ENCODE results near the gene PHACTR1.

DNA sequence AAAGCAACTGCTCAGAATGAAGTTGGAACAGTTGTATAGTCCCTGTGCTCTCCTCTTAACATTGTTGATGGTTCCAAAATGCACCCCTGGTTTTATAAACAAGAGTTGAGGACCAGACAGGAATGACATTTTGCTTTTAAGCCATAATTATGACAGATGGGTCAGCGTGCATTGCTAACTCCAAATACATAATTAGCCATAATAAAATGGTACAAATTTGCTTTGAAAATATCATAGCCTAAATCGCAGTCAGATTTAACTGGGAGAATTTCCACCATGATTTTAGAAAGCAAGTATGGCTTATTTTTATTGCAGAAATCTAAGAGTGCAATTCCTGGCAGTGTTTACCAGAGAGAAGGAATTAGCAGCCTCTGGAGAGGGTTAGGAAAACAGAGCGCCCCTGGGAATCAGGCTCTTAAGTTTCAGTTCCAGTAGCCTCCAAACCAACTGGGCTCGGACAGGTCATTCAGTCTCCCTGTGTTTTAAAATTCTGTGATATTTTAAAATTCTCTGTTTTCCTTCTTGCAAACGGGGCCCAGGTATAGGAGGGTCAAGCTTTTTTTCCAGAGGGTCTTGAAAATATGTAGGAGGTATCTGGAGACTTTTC is 309.4 kb downstream of the PHACTR1 start:
- TF ChIP-seq, protein P1, sequence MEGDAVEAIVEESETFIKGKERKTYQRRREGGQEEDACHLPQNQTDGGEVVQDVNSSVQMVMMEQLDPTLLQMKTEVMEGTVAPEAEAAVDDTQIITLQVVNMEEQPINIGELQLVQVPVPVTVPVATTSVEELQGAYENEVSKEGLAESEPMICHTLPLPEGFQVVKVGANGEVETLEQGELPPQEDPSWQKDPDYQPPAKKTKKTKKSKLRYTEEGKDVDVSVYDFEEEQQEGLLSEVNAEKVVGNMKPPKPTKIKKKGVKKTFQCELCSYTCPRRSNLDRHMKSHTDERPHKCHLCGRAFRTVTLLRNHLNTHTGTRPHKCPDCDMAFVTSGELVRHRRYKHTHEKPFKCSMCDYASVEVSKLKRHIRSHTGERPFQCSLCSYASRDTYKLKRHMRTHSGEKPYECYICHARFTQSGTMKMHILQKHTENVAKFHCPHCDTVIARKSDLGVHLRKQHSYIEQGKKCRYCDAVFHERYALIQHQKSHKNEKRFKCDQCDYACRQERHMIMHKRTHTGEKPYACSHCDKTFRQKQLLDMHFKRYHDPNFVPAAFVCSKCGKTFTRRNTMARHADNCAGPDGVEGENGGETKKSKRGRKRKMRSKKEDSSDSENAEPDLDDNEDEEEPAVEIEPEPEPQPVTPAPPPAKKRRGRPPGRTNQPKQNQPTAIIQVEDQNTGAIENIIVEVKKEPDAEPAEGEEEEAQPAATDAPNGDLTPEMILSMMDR (IDR thresholded peaks at IDR 0.05), result no peak
- TF ChIP-seq POLR2AphosphoS5 (IDR thresholded peaks at IDR 0.05) (no peak), POLR2A (IDR thresholded peaks at IDR 0.05) (no peak)
